CD4-positive, alpha-beta T cell treated with Interleukin-10 for 1 hour (primary cell): ENCODE measurements around the gene CDC37.
"Not testable (repeated sequence)": the region's sequence is repeated elsewhere in the genome, so short reads cannot be mapped to it uniquely, and the experiment has no call there.

Experiments used
- DNase-seq: peaks from one replicate; pipeline ENCODE4 v3.0.0-alpha.2; 2020

Gene CDC37

GRCh38 chr19:10419646-10420443 lies 16.5 kb upstream of the CDC37 start:
- peak; percentile 60 for DNase-seq

- no peak for DNase-seq
Observed at GRCh38 chr19:10419200-10419645, 15.9 kb upstream of the CDC37 start.

GRCh38 chr19:10418485-10419199 lies 15.3 kb upstream of the CDC37 start:
- DNase-seq = no peak

- DNase-seq = no peak
Observed at GRCh38 chr19:10418235-10418484, 14.8 kb upstream of the CDC37 start.

- DNase-seq = no peak
Observed at GRCh38 chr19:10417541-10418234, 14.3 kb upstream of the CDC37 start.

GRCh38 chr19:10416380-10417257 lies 13.3 kb upstream of the CDC37 start:
- DNase-seq = peak; percentile 96

- DNase-seq = no peak
Observed at GRCh38 chr19:10416083-10416379, 12.7 kb upstream of the CDC37 start.

- peak; percentile 68 for DNase-seq
Observed at GRCh38 chr19:10412257-10412977, 9.1 kb upstream of the CDC37 start.

GRCh38 chr19:10411224-10411623 lies 7.9 kb upstream of the CDC37 start:
- not testable (repeated sequence) for DNase-seq

GRCh38 chr19:10408511-10409283 lies 5.4 kb upstream of the CDC37 start:
- DNase-seq = peak; percentile 66

GRCh38 chr19:10407096-10407495 lies 3.8 kb upstream of the CDC37 start:
- no peak for DNase-seq

- DNase-seq = no peak
Observed at GRCh38 chr19:10406191-10406590, 2.8 kb upstream of the CDC37 start.

GRCh38 chr19:10404888-10405820 lies 1.8 kb upstream of the CDC37 start:
- DNase-seq = peak; percentile 68

GRCh38 chr19:10402441-10403038 lies 802 bp downstream of the CDC37 start:
- DNase-seq = no peak

- no peak for DNase-seq
Observed at GRCh38 chr19:10399878-10400277, 3.5 kb downstream of the CDC37 start.

- DNase-seq = not testable (repeated sequence)
Observed at GRCh38 chr19:10399340-10399739, 4.0 kb downstream of the CDC37 start.

- no peak for DNase-seq
Observed at GRCh38 chr19:10398819-10399218, 4.5 kb downstream of the CDC37 start.

- DNase-seq = no peak
Observed at GRCh38 chr19:10395917-10396316, 7.4 kb downstream of the CDC37 start.

- no peak for DNase-seq
Observed at GRCh38 chr19:10395436-10395835, 7.9 kb downstream of the CDC37 start.

- no peak for DNase-seq
Observed at GRCh38 chr19:10395003-10395402, 8.3 kb downstream of the CDC37 start.
